HEK293 (cell line): ENCODE data around the gene GIT1.

Source experiments
- EGR2 ChIP-seq: fragments of 450-650 bp; formaldehyde crosslinking; IDR thresholded peaks from 2 replicates; pipeline ENCODE4 v1.5.1; 2016; ENCODE audit warnings: low read depth, missing biosample characterization, missing genetic modification characterization
- HOXA7 ChIP-seq: sonication (generic); formaldehyde crosslinking; IDR thresholded peaks from 2 replicates; pipeline ENCODE4 v1.8.1; 2022; ENCODE audit warnings: missing genetic modification reagents, borderline replicate concordance
- KLF16 ChIP-seq: fragments of 450-650 bp; formaldehyde crosslinking; IDR thresholded peaks from 2 replicates; pipeline ENCODE4 v1.5.1; 2017; ENCODE audit warnings: missing biosample characterization, missing genetic modification characterization
- KLF8 ChIP-seq: fragments of 450-650 bp; formaldehyde crosslinking; IDR thresholded peaks from 2 replicates; pipeline ENCODE4 v1.5.1; 2016; ENCODE audit warnings: missing biosample characterization, missing genetic modification characterization
- KLF9 ChIP-seq: fragments of 450-650 bp; formaldehyde crosslinking; IDR thresholded peaks from 2 replicates; pipeline ENCODE4 v1.5.1; 2016; ENCODE audit warnings: missing biosample characterization, missing genetic modification characterization, low read depth
- SP3 ChIP-seq: fragments of 450-650 bp; formaldehyde crosslinking; IDR thresholded peaks from 2 replicates; pipeline ENCODE4 v1.5.1; 2016; ENCODE audit warnings: missing biosample characterization, missing genetic modification characterization
- SP7 ChIP-seq: fragments of 450-650 bp; formaldehyde crosslinking; IDR thresholded peaks from 2 replicates; pipeline ENCODE4 v1.5.1; 2016; ENCODE audit warnings: missing biosample characterization, missing genetic modification characterization
- ZBTB17 ChIP-seq: fragments of 450-650 bp; formaldehyde crosslinking; IDR thresholded peaks from 2 replicates; pipeline ENCODE4 v1.5.1; 2016; ENCODE audit warnings: missing biosample characterization, missing genetic modification characterization
- ZBTB20 ChIP-seq: fragments of 450-650 bp; formaldehyde crosslinking; IDR thresholded peaks from 2 replicates; pipeline ENCODE4 v1.5.1; 2016; ENCODE audit warnings: missing biosample characterization, missing genetic modification characterization
- ZBTB21 ChIP-seq: fragments of 450-650 bp; formaldehyde crosslinking; IDR thresholded peaks from 2 replicates; pipeline ENCODE4 v1.5.1; 2017; ENCODE audit warnings: missing biosample characterization, missing genetic modification characterization
- ZBTB8A ChIP-seq: fragments of 450-650 bp; formaldehyde crosslinking; IDR thresholded peaks from 2 replicates; pipeline ENCODE4 v1.5.1; 2016; ENCODE audit warnings: missing biosample characterization, missing genetic modification characterization
- ZFHX2 ChIP-seq: fragments of 450-650 bp; formaldehyde crosslinking; conservative IDR thresholded peaks from 2 replicates; pipeline ENCODE4 v1.5.1; 2016; ENCODE audit warnings: missing biosample characterization, missing genetic modification characterization
- ZFP69B ChIP-seq: fragments of 450-650 bp; formaldehyde crosslinking; IDR thresholded peaks from 2 replicates; pipeline ENCODE4 v1.5.1; 2016; ENCODE audit warnings: missing biosample characterization, missing genetic modification characterization
- ZNF174 ChIP-seq: fragments of 450-650 bp; formaldehyde crosslinking; IDR thresholded peaks from 2 replicates; pipeline ENCODE4 v1.5.0; 2017; ENCODE audit warnings: missing biosample characterization, mild to moderate bottlenecking, missing genetic modification characterization
- ZNF214 ChIP-seq: fragments of 450-650 bp; formaldehyde crosslinking; IDR thresholded peaks from 2 replicates; pipeline ENCODE4 v1.5.1; 2017; ENCODE audit warnings: missing biosample characterization, mild to moderate bottlenecking, missing genetic modification characterization, borderline replicate concordance
- ZNF248 ChIP-seq: fragments of 450-650 bp; formaldehyde crosslinking; IDR thresholded peaks from 2 replicates; pipeline ENCODE4 v1.5.1; 2017; ENCODE audit warnings: missing biosample characterization, missing genetic modification characterization
- ZNF48 ChIP-seq: fragments of 450-650 bp; formaldehyde crosslinking; IDR thresholded peaks from 2 replicates; pipeline ENCODE4 v1.5.1; 2016; ENCODE audit warnings: missing biosample characterization, missing genetic modification characterization
- ZNF600 ChIP-seq: fragments of 450-650 bp; formaldehyde crosslinking; IDR thresholded peaks from 2 replicates; pipeline ENCODE4 v1.5.1; 2016; ENCODE audit warnings: missing biosample characterization, missing genetic modification characterization
- ZNF677 ChIP-seq: fragments of 450-650 bp; IDR thresholded peaks from 2 replicates; pipeline ENCODE4 v1.5.0; 2018; ENCODE audit warnings: missing biosample characterization, mild to moderate bottlenecking, missing genetic modification characterization, moderate library complexity
- TF ChIP-seq, protein P1 (sequence below): fragments of 450-650 bp; formaldehyde crosslinking; IDR thresholded peaks from 2 replicates; pipeline ENCODE4 v1.5.1; 2016; ENCODE audit warnings: missing biosample characterization, missing genetic modification characterization
- TF ChIP-seq, protein P2 (sequence below): fragments of 450-650 bp; formaldehyde crosslinking; IDR thresholded peaks from 2 replicates; pipeline ENCODE4 v1.5.1; 2017; ENCODE audit warnings: missing biosample characterization, missing genetic modification characterization
- TF ChIP-seq, protein P3 (sequence below): fragments of 450-650 bp; formaldehyde crosslinking; IDR thresholded peaks from 2 replicates; pipeline ENCODE4 v1.5.1; 2016; ENCODE audit warnings: missing biosample characterization, missing genetic modification characterization
- TF ChIP-seq, protein P4 (sequence below): fragments of 450-650 bp; formaldehyde crosslinking; IDR thresholded peaks from 2 replicates; pipeline ENCODE4 v1.5.1; 2016; ENCODE audit warnings: missing biosample characterization, missing genetic modification characterization
- TF ChIP-seq, protein P5 (sequence below): fragments of 450-650 bp; formaldehyde crosslinking; optimal IDR thresholded peaks from 2 replicates; pipeline ENCODE3; 2016; ENCODE audit warnings: missing biosample characterization, mild to moderate bottlenecking, missing genetic modification characterization
- TF ChIP-seq, protein P6 (sequence below): fragments of 450-650 bp; formaldehyde crosslinking; IDR thresholded peaks from 2 replicates; pipeline ENCODE4 v1.5.1; 2016; ENCODE audit warnings: missing biosample characterization, missing genetic modification characterization

GIT1 gene

DNA sequence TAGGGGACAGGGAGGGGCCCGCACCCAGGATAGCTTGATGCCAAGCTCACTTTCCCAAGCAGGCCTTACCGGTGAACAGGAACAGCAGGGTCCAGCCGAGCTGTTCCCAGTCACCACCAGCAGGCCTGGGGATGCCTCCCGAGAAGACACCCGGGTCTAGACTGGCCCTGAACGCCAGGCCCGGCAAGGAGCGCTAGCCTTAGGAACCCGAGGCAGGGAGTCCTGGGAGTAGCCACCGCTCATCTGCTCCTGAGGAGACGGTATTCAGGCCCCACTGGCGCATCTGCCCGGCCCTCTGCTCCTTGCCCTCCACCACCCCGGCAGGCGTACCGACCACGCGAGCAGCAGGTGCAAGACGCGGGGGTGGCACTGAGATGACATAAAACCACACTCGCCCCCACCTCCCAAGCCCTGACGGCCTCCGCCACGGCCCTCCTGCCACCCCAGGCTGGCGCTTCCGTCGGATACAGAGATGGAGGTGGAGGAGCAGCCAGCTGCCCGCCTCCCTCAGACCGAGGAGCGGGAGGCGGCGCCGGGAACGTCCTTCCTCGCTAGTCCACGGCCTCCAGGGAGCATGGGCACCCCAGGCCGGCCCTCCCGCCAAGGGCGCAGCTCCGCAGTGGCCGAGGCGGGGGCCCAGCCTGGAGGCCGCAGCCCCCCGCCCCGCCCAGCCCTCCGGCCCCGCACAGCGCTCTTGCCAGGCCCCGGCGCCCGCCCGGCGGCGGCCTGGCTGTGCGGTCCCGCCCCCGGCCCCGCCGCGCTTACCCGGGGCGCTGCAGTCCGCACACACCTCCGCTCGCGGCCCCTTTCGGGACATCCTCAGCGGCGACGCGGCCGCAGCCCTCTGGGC lies 661 bp downstream of the GIT1 start (continued):
- TF ChIP-seq, protein P1, sequence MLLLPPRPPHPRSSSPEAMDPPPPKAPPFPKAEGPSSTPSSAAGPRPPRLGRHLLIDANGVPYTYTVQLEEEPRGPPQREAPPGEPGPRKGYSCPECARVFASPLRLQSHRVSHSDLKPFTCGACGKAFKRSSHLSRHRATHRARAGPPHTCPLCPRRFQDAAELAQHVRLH (tag by site-specific recombination) = no peak
- peak; percentile 96 for TF ChIP-seq EGR2 (tag by site-specific recombination)
- TF ChIP-seq KLF8 = peak; percentile 67
- TF ChIP-seq SP3 (tag by site-specific recombination) = peak; percentile 49
- no peak for TF ChIP-seq ZNF174
- no peak for TF ChIP-seq ZNF48
- TF ChIP-seq ZNF248 (tag by site-specific recombination) = no peak
- peak; percentile 75 for TF ChIP-seq ZBTB20 (tag by site-specific recombination)
- peak; percentile 35; the same call in 1 of the 2 replicates for TF ChIP-seq SP7 (tag by site-specific recombination)
- TF ChIP-seq ZBTB17 (tag by site-specific recombination) = peak; percentile 85
- TF ChIP-seq, protein P2, sequence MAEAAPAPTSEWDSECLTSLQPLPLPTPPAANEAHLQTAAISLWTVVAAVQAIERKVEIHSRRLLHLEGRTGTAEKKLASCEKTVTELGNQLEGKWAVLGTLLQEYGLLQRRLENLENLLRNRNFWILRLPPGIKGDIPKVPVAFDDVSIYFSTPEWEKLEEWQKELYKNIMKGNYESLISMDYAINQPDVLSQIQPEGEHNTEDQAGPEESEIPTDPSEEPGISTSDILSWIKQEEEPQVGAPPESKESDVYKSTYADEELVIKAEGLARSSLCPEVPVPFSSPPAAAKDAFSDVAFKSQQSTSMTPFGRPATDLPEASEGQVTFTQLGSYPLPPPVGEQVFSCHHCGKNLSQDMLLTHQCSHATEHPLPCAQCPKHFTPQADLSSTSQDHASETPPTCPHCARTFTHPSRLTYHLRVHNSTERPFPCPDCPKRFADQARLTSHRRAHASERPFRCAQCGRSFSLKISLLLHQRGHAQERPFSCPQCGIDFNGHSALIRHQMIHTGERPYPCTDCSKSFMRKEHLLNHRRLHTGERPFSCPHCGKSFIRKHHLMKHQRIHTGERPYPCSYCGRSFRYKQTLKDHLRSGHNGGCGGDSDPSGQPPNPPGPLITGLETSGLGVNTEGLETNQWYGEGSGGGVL (tag by site-specific recombination) = peak; percentile 77
- TF ChIP-seq, protein P3, sequence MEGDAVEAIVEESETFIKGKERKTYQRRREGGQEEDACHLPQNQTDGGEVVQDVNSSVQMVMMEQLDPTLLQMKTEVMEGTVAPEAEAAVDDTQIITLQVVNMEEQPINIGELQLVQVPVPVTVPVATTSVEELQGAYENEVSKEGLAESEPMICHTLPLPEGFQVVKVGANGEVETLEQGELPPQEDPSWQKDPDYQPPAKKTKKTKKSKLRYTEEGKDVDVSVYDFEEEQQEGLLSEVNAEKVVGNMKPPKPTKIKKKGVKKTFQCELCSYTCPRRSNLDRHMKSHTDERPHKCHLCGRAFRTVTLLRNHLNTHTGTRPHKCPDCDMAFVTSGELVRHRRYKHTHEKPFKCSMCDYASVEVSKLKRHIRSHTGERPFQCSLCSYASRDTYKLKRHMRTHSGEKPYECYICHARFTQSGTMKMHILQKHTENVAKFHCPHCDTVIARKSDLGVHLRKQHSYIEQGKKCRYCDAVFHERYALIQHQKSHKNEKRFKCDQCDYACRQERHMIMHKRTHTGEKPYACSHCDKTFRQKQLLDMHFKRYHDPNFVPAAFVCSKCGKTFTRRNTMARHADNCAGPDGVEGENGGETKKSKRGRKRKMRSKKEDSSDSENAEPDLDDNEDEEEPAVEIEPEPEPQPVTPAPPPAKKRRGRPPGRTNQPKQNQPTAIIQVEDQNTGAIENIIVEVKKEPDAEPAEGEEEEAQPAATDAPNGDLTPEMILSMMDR (tag by site-specific recombination) = peak; percentile 19; the same call in 1 of the 2 replicates
- peak; percentile 97 for TF ChIP-seq ZFHX2 (tag by site-specific recombination)
- TF ChIP-seq, protein P4, sequence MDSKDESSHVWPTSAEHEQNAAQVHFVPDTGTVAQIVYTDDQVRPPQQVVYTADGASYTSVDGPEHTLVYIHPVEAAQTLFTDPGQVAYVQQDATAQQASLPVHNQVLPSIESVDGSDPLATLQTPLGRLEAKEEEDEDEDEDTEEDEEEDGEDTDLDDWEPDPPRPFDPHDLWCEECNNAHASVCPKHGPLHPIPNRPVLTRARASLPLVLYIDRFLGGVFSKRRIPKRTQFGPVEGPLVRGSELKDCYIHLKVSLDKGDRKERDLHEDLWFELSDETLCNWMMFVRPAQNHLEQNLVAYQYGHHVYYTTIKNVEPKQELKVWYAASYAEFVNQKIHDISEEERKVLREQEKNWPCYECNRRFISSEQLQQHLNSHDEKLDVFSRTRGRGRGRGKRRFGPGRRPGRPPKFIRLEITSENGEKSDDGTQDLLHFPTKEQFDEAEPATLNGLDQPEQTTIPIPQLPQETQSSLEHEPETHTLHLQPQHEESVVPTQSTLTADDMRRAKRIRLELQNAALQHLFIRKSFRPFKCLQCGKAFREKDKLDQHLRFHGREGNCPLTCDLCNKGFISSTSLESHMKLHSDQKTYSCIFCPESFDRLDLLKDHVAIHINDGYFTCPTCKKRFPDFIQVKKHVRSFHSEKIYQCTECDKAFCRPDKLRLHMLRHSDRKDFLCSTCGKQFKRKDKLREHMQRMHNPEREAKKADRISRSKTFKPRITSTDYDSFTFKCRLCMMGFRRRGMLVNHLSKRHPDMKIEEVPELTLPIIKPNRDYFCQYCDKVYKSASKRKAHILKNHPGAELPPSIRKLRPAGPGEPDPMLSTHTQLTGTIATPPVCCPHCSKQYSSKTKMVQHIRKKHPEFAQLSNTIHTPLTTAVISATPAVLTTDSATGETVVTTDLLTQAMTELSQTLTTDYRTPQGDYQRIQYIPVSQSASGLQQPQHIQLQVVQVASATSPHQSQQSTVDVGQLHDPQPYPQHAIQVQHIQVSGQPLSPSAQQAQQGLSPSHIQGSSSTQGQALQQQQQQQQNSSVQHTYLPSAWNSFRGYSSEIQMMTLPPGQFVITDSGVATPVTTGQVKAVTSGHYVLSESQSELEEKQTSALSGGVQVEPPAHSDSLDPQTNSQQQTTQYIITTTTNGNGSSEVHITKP (tag by site-specific recombination) = no peak
- TF ChIP-seq ZBTB21 (tag by site-specific recombination) = no peak
- no peak for TF ChIP-seq ZNF214 (tag by site-specific recombination)
- TF ChIP-seq HOXA7 (CRISPR knock-in tag) = no peak
- peak; percentile 44; the same call in 1 of the 2 replicates for TF ChIP-seq KLF9 (tag by site-specific recombination)
- TF ChIP-seq KLF16 (tag by site-specific recombination) = peak; percentile 72
- TF ChIP-seq ZFP69B (tag by site-specific recombination) = 0 out of 2 replicates have a peak, but pooled peaks have one; percentile 24
- TF ChIP-seq ZNF600 (tag by site-specific recombination) = peak; percentile 53; the same call in 1 of the 2 replicates
- peak; percentile 44 for TF ChIP-seq ZBTB8A (tag by site-specific recombination)
- 0 out of 2 replicates have a peak, but pooled peaks have one; percentile 54 for TF ChIP-seq ZNF677 (tag by site-specific recombination)
- TF ChIP-seq, protein P5, sequence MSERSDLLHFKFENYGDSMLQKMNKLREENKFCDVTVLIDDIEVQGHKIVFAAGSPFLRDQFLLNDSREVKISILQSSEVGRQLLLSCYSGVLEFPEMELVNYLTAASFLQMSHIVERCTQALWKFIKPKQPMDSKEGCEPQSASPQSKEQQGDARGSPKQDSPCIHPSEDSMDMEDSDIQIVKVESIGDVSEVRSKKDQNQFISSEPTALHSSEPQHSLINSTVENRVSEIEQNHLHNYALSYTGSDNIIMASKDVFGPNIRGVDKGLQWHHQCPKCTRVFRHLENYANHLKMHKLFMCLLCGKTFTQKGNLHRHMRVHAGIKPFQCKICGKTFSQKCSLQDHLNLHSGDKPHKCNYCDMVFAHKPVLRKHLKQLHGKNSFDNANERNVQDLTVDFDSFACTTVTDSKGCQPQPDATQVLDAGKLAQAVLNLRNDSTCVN = peak; percentile 64
- TF ChIP-seq, protein P6, sequence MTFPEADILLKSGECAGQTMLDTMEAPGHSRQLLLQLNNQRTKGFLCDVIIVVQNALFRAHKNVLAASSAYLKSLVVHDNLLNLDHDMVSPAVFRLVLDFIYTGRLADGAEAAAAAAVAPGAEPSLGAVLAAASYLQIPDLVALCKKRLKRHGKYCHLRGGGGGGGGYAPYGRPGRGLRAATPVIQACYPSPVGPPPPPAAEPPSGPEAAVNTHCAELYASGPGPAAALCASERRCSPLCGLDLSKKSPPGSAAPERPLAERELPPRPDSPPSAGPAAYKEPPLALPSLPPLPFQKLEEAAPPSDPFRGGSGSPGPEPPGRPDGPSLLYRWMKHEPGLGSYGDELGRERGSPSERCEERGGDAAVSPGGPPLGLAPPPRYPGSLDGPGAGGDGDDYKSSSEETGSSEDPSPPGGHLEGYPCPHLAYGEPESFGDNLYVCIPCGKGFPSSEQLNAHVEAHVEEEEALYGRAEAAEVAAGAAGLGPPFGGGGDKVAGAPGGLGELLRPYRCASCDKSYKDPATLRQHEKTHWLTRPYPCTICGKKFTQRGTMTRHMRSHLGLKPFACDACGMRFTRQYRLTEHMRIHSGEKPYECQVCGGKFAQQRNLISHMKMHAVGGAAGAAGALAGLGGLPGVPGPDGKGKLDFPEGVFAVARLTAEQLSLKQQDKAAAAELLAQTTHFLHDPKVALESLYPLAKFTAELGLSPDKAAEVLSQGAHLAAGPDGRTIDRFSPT (tag by site-specific recombination) = peak; percentile 68; the same call in 1 of the 2 replicates
